H9 (cell line): ENCODE data around the gene ZNF638. TPM values are rescaled to one million over a fixed set of nuclear protein-coding genes. Genes with fewer than 3 reads are reported as not detected.

Experiments
- DNase-seq: peaks from one replicate; pipeline ENCODE4 v3.0.0-alpha.2; 2017
- H2AFZ ChIP-seq: one replicate; pipeline ENCODE4 v1.6.1; 2013; ENCODE audit warnings: mild to moderate bottlenecking, low read length, control low read depth, moderate library complexity
- H2AK5ac ChIP-seq: 2 replicates; pipeline ENCODE4 v1.6.1; 2013; ENCODE audit warnings: low read length, control low read depth, mixed read lengths; ENCODE audit not compliant: insufficient read length
- H2BK120ac ChIP-seq: one replicate; pipeline ENCODE4 v1.6.1; 2013; ENCODE audit warnings: low read depth, mild to moderate bottlenecking, low read length, control low read depth, inconsistent platforms; ENCODE audit not compliant: poor library complexity, severe bottlenecking
- H2BK12ac ChIP-seq: 2 replicates; pipeline ENCODE4 v1.6.1; 2013; ENCODE audit warnings: low read length, control low read depth, mixed read lengths, low read depth; ENCODE audit not compliant: insufficient read length
- H2BK15ac ChIP-seq: 2 replicates; pipeline ENCODE4 v1.6.1; 2013; ENCODE audit warnings: low read depth, low read length, control low read depth
- H2BK20ac ChIP-seq: one replicate; pipeline ENCODE4 v1.6.1; 2013; ENCODE audit warnings: low read depth, mild to moderate bottlenecking, low read length, control low read depth, inconsistent platforms; ENCODE audit not compliant: poor library complexity, severe bottlenecking
- H2BK5ac ChIP-seq: 2 replicates; pipeline ENCODE4 v1.6.1; 2013; ENCODE audit warnings: low read length, control low read depth, mixed read lengths; ENCODE audit not compliant: insufficient read length
- H3K14ac ChIP-seq: 2 replicates; pipeline ENCODE4 v1.6.1; 2013; ENCODE audit warnings: low read length, control low read depth; ENCODE audit not compliant: insufficient read depth
- H3K18ac ChIP-seq: 2 replicates; pipeline ENCODE4 v1.6.1; 2013; ENCODE audit warnings: low read depth, mild to moderate bottlenecking, mixed read lengths, low read length, control low read depth; ENCODE audit not compliant: insufficient read length
- H3K23ac ChIP-seq: 2 replicates; pipeline ENCODE4 v1.6.1; 2013; ENCODE audit warnings: low read length, control low read depth, mixed read lengths, low read depth; ENCODE audit not compliant: insufficient read length
- H3K23me2 ChIP-seq: 2 replicates; pipeline ENCODE4 v1.6.1; 2013; ENCODE audit warnings: low read depth, mild to moderate bottlenecking, mixed read lengths, low read length, control low read depth; ENCODE audit not compliant: insufficient read length, poor library complexity, severe bottlenecking
- H3K27ac ChIP-seq: 2 replicates; pipeline ENCODE4 v1.5.1; 2013; ENCODE audit warnings: low read length, control low read depth, mixed read lengths, low read depth; ENCODE audit not compliant: insufficient read length
- H3K27me3 ChIP-seq: 2 replicates; pipeline ENCODE4 v1.6.1; 2013; ENCODE audit warnings: low read length, control low read depth, inconsistent platforms; ENCODE audit not compliant: insufficient read depth
- H3K4ac ChIP-seq: 2 replicates; pipeline ENCODE4 v1.6.1; 2013; ENCODE audit warnings: low read depth, mild to moderate bottlenecking, control low read depth, inconsistent platforms, low read length, moderate library complexity
- H3K4me1 ChIP-seq: 2 replicates; pipeline ENCODE4 v1.6.1; 2013; ENCODE audit warnings: low read length, control low read depth, inconsistent platforms; ENCODE audit not compliant: insufficient read depth
- H3K4me2 ChIP-seq: 2 replicates; pipeline ENCODE4 v1.6.1; 2013; ENCODE audit warnings: low read length, control low read depth, mixed read lengths; ENCODE audit not compliant: insufficient read length, insufficient read depth
- H3K56ac ChIP-seq: 2 replicates; pipeline ENCODE4 v1.6.1; 2013; ENCODE audit warnings: low read depth, mild to moderate bottlenecking, mixed read lengths, low read length, control low read depth; ENCODE audit not compliant: insufficient read length
- H3K79me1 ChIP-seq: 2 replicates; pipeline ENCODE4 v1.6.1; 2013; ENCODE audit warnings: low read depth, mild to moderate bottlenecking, moderate library complexity, low read length, control low read depth, inconsistent platforms; ENCODE audit not compliant: insufficient read depth, poor library complexity, severe bottlenecking
- H3K79me2 ChIP-seq: 2 replicates; pipeline ENCODE4 v1.6.1; 2013; ENCODE audit warnings: low read length, control low read depth, inconsistent platforms; ENCODE audit not compliant: insufficient read depth
- H3K9ac ChIP-seq: 2 replicates; pipeline ENCODE4 v1.6.1; 2013; ENCODE audit warnings: low read length, control low read depth, mixed read lengths; ENCODE audit not compliant: insufficient read length; ENCODE audit errors: extremely low read depth
- H3K9me3 ChIP-seq: one replicate; pipeline ENCODE4 v1.6.1; 2013; ENCODE audit warnings: low read depth, low read length, inconsistent platforms; ENCODE audit not compliant: control insufficient read depth
- H3T11ph ChIP-seq: one replicate; pipeline ENCODE4 v1.6.1; 2013; ENCODE audit warnings: mild to moderate bottlenecking, low read length, control low read depth, inconsistent platforms
- H4K20me1 ChIP-seq: one replicate; pipeline ENCODE4 v1.6.1; 2013; ENCODE audit not compliant: control insufficient read depth, insufficient read length, insufficient read depth
- H4K5ac ChIP-seq: 2 replicates; pipeline ENCODE4 v1.6.1; 2013; ENCODE audit warnings: low read depth, mild to moderate bottlenecking, mixed read lengths, low read length, control low read depth; ENCODE audit not compliant: insufficient read length
- H4K8ac ChIP-seq: replicated peaks from 2 replicates; pipeline ENCODE4 v1.6.1; 2013; ENCODE audit warnings: low read length, control low read depth, mixed read lengths, low read depth; ENCODE audit not compliant: insufficient read length
- H4K91ac ChIP-seq: 2 replicates; pipeline ENCODE4 v1.6.1; 2013; ENCODE audit warnings: low read depth, mild to moderate bottlenecking, moderate library complexity, mixed read lengths, low read length, control low read depth; ENCODE audit not compliant: insufficient read length
- H3K27ac Mint-ChIP-seq, 3 experiments: 2 replicates in 2 of 3; 3 replicates in 1 of 3; pipeline ENCODE4 v1.8.0; 2020 to 2021; ENCODE audit warnings: mixed read lengths in 3 of 3, mild to moderate bottlenecking in 1 of 3, moderate library complexity in 1 of 3
- H3K27me3 Mint-ChIP-seq: 2 replicates; pipeline ENCODE4 v1.8.0; 2021; ENCODE audit warnings: low read depth, mild to moderate bottlenecking, moderate library complexity, mixed read lengths
- H3K36me3 Mint-ChIP-seq, 3 experiments: 2 replicates in 2 of 3; 3 replicates in 1 of 3; pipeline ENCODE4 v1.8.0; 2020 to 2021; ENCODE audit warnings: low read depth in 3 of 3, mixed read lengths in 3 of 3; ENCODE audit not compliant: insufficient read depth in 1 of 3
- H3K4me1 Mint-ChIP-seq, 2 experiments: 2 replicates each; pipeline ENCODE4 v1.8.0; 2020; ENCODE audit warnings: mixed read lengths in 2 of 2
- H3K4me3 Mint-ChIP-seq, 2 experiments: 2 replicates in 1 of 2; 3 replicates in 1 of 2; pipeline ENCODE4 v1.8.0; 2020 to 2021; ENCODE audit warnings: mild to moderate bottlenecking in 2 of 2, mixed read lengths in 2 of 2, moderate library complexity in 1 of 2
- H3K9me3 Mint-ChIP-seq, 2 experiments: 2 replicates in 1 of 2; 3 replicates in 1 of 2; pipeline ENCODE4 v1.8.0; 2020; ENCODE audit warnings: mild to moderate bottlenecking in 2 of 2, mixed read lengths in 2 of 2, moderate library complexity in 1 of 2
- total RNA-seq: library from RNA; stranded (reverse); gene quantifications from 2 replicates; pipeline ENCODE4 v1.2.1, GENCODE V29; 2021
- TF ChIP-seq, protein P1 (sequence below): fragments of 200-600 bp; sonication (generic); conservative IDR thresholded peaks from 3 replicates; pipeline ENCODE4 v1.8.0; 2021; ENCODE audit warnings: antibody characterized with exemption, mild to moderate bottlenecking

ZNF638 gene
- total RNA-seq, 1 experiment from 2014 or later, result 146 TPM

DNA sequence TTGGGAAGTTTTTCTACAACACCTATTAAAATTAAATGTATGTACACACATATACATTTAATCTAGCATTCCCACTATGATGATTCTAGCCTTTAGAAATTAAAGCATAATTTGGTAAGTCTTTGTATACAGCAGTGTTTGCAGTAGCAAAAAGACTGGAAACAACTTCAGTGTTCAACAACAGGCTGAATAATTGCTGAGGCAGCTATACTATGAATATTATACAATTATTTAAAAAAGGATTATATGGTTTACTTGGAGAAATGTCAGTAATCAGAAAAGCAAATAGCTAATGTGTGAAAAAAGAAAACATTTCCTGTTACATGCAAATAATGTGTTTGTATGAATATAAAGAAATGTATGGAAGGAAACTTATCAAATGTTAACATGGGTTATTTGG, 1.4 kb upstream of the ZNF638 start:
- Histone ChIP-seq H4K5ac (no peak overlapping the region), H2BK5ac (no peak overlapping the region), H2BK15ac (no peak overlapping the region), H4K8ac (no peak overlapping the region), H2BK120ac (no peak overlapping the region), H3K9ac (no peak overlapping the region), H2BK12ac (no peak overlapping the region), H2AK5ac (no peak overlapping the region), H3K18ac (no peak overlapping the region), H2BK20ac (no peak overlapping the region), H3K9me3 (no peaks in the 10 kb centered on the region), H2AFZ (no peak overlapping the region), H3K56ac (no peak overlapping the region), H3K14ac (no peak overlapping the region), H4K91ac (no peak overlapping the region), H3K4me1 (peaks cover 3% of the 10 kb centered on the region; the same call in 1 of the 2 replicates), H3K79me1 (no peaks in the 10 kb centered on the region), H3K23me2 (peaks cover 3% of the 10 kb centered on the region), H3K79me2 (peaks cover 22% of the 10 kb centered on the region), H3K23ac (no peak overlapping the region), H3K4ac (no peak overlapping the region), H3K4me2 (no peak overlapping the region), H4K20me1 (no peaks in the 10 kb centered on the region), H3K27me3 (no peaks in the 10 kb centered on the region), H3T11ph (no peak overlapping the region), H3K27ac (no peak overlapping the region)
- Mint-ChIP-seq H3K27me3 (no peaks in the 10 kb centered on the region), H3K4me3 (no peak overlapping the region; a peak in 1 of 5 replicates), H3K36me3 (peaks cover 3 to 17% (median 16%) of the 10 kb centered on the region in 3 experiments), H3K9me3 (no peaks in the 10 kb centered on the region), H3K4me1 (peaks cover 18 to 29% of the 10 kb centered on the region in 2 experiments), H3K27ac (no peak overlapping the region)
- DNase-seq, result no peak
- TF ChIP-seq, protein P1, sequence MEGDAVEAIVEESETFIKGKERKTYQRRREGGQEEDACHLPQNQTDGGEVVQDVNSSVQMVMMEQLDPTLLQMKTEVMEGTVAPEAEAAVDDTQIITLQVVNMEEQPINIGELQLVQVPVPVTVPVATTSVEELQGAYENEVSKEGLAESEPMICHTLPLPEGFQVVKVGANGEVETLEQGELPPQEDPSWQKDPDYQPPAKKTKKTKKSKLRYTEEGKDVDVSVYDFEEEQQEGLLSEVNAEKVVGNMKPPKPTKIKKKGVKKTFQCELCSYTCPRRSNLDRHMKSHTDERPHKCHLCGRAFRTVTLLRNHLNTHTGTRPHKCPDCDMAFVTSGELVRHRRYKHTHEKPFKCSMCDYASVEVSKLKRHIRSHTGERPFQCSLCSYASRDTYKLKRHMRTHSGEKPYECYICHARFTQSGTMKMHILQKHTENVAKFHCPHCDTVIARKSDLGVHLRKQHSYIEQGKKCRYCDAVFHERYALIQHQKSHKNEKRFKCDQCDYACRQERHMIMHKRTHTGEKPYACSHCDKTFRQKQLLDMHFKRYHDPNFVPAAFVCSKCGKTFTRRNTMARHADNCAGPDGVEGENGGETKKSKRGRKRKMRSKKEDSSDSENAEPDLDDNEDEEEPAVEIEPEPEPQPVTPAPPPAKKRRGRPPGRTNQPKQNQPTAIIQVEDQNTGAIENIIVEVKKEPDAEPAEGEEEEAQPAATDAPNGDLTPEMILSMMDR, result no peak
